ENCODE results near the gene MIDN. TPM values are rescaled to one million over a fixed set of nuclear protein-coding genes. Genes with fewer than 3 reads are reported as not detected.
"Not testable (repeated sequence)": the region's sequence is repeated elsewhere in the genome, so short reads cannot be mapped to it uniquely, and the experiment has no call there.

The MIDN gene
- total RNA-seq = 10 to 100 TPM; 45.3 to 50.0 TPM

- ChIA-PET POLR2A (interaction anchor here (1.0 kb wide), 2 partner anchors 18 to 21 kb away, joined by 3 to 5 read pairs; partner anchors contain the start of gene CIRBP), CTCF (no interaction called here)
Observed at GRCh38 chr19:1248139-1248785, at the start of gene MIDN. Gene MIDN, plus strand, starts transcription at chr19:1248583. Its CDS starts 1,714 bp downstream, at chr19:1250297.

- POLR2A ChIA-PET = no interaction called here
- CTCF ChIA-PET = interaction anchor here (0.6 kb wide), 1 partner anchor 86 kb away, joined by 3 read pairs; no protein-coding TSS in a partner anchor
Observed at GRCh38 chr19:1199531-1199930, 48.9 kb upstream of the MIDN start.

GRCh38 chr19:1200614-1201013 is 47.8 kb upstream of the MIDN start:
- CTCF ChIA-PET, POLR2A ChIA-PET: not testable (repeated sequence)

GRCh38 chr19:1205114-1206099 is 43.0 kb upstream of the MIDN start, which contains the start of gene STK11:
Gene STK11, plus strand, starts transcription at chr19:1205778. Its CDS starts 1,136 bp downstream, at chr19:1206914.
- CTCF ChIA-PET = no interaction called here
- POLR2A ChIA-PET = no interaction called here

DNA sequence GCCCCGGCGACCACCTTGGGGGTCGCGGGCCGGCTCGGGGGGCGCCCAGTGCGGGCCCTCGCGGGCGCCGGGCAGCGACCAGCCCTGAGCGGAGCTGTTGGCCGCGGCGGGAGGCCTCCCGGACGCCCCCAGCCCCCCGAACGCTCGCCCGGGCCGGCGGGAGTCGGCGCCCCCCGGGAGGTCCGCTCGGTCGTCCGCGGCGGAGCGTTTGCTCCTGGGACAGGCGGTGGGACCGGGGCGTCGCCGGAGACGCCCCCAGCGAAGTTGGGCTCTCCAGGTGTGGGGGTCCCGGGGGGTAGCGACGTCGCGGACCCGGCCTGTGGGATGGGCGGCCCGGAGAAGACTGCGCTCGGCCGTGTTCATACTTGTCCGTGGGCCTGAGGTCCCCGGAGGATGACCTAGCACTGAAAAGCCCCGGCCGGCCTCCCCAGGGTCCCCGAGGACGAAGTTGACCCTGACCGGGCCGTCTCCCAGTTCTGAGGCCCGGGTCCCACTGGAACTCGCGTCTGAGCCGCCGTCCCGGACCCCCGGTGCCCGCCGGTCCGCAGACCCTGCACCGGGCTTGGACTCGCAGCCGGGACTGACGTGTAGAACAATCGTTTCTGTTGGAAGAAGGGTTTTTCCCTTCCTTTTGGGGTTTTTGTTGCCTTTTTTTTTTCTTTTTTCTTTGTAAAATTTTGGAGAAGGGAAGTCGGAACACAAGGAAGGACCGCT is 42.1 kb upstream of the MIDN start:
- ChIA-PET POLR2A (interaction anchor here (0.5 to 1.2 kb wide), 2 partner anchors 12 to 74 kb away, joined by 4 read pairs; no protein-coding TSS in a partner anchor), CTCF (interaction anchor here (0.7 kb wide), 1 partner anchor 166 kb away, joined by 3 read pairs; no protein-coding TSS in a partner anchor)

DNA sequence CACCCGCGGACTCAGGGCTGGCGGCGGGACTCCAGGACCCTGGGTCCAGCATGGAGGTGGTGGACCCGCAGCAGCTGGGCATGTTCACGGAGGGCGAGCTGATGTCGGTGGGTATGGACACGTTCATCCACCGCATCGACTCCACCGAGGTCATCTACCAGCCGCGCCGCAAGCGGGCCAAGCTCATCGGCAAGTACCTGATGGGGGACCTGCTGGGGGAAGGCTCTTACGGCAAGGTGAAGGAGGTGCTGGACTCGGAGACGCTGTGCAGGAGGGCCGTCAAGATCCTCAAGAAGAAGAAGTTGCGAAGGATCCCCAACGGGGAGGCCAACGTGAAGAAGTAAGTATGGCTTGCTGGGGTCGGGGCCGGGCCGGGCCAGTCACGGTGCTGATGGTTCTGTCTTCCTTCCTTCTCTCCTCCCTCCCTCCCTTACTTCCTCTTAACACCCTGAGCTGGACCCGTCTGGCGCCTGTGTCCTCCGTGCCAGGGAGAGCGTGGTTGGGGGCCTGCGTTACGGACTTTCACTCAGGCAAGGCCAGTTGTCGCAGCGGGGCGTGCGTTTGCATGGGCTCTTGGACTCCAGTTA is 41.4 kb upstream of the MIDN start:
- CTCF ChIA-PET = interaction anchor here (0.7 kb wide), 1 partner anchor 166 kb away, joined by 3 read pairs; no protein-coding TSS in a partner anchor
- POLR2A ChIA-PET = interaction anchor here (0.5 to 1.2 kb wide), 2 partner anchors 12 to 74 kb away, joined by 4 read pairs; no protein-coding TSS in a partner anchor

DNA sequence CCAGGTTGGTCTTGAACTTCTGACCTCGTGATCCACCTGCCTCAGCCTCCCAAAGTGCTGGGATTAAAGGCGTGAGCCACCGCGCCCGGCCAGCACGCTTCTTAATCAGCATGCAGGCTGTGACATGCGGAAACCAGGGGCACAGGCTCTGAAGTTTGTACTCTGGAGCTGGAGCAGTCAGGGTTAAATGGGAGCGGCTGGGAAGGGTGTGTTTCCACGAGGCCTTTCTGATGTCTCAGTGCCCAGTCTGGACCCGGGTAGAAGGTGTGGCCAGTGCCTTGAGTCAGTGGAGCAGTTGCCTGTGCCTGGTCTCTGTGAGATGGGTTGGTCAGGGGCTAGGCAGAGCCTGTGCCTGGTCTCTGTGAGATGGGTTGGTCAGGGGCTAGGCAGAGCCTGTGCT is 39.6 kb upstream of the MIDN start:
- CTCF ChIA-PET = interaction anchor here (0.7 to 1.3 kb wide), 3 partner anchors 14 to 1185 kb away, joined by 3 to 5 read pairs (median 4); no protein-coding TSS in a partner anchor
- POLR2A ChIA-PET = not testable (repeated sequence)

- ChIA-PET CTCF (interaction anchor here (0.5 to 1.2 kb wide), 2 partner anchors 16 to 70 kb away, joined by 3 to 4 read pairs; no protein-coding TSS in a partner anchor), POLR2A (no interaction called here)
Observed at GRCh38 chr19:1210227-1210538, 38.2 kb upstream of the MIDN start.

GRCh38 chr19:1211494-1212234 is 36.7 kb upstream of the MIDN start:
- ChIA-PET POLR2A (interaction anchor here (0.6 to 0.7 kb wide), 2 partner anchors 19 to 59 kb away, joined by 3 to 15 read pairs; no protein-coding TSS in a partner anchor), CTCF (interaction anchor here (1.0 kb wide), 1 partner anchor 210 kb away, joined by 3 read pairs; no protein-coding TSS in a partner anchor)

DNA sequence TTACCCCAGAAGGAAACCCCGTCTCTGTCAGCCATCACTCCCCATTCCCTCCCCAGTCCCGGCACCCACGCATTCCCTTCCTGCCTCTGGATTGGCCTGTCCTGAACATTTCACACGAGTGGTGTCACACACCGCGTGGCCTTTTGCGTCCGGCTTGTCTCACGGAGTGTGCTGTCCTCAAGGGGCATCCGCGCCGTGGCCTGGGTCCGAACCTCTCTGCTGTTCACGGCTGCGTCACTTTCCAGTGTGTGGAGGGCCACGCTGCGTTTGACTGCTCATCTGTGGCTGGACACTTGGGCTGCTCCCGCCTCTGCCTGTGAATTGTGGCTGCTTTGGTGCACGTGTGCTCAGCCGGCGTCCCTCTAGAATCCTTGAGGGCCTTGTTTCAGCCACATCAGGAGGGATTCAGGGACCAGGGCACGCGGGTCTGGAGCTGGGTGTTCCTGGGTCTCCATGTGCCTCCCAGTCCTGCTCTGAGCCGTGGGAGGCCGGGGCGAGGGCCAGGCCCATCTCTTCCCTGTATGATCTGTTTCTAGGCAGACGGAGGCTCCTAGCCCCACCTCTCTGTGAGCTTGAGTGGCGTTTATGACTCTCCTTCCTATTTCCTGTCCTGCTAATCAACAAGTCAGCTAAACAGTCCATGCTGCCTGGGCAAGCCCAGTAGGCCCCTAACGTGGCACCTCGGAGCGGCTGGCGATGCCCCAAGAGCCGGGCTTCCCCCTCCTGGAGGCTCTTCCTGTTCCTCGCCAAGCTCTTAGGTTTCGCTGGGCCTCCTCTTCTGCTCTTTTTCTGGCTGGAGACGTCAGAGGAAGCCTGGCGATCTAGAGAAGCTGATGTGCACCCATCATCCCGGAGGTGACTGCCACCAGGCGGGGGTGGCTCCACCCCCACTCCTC is 34.7 kb upstream of the MIDN start:
- ChIA-PET CTCF (interaction anchor here (0.5 to 1.9 kb wide), 3 partner anchors 31 to 149 kb away, joined by 3 to 5 read pairs (median 3); no protein-coding TSS in a partner anchor), POLR2A (interaction anchor here (0.6 kb wide), 1 partner anchor 135 kb away, joined by 3 read pairs; no protein-coding TSS in a partner anchor)

GRCh38 chr19:1214299-1214861 is 34.0 kb upstream of the MIDN start:
- POLR2A ChIA-PET = interaction anchor here (0.6 kb wide), 1 partner anchor 135 kb away, joined by 3 read pairs; no protein-coding TSS in a partner anchor

DNA sequence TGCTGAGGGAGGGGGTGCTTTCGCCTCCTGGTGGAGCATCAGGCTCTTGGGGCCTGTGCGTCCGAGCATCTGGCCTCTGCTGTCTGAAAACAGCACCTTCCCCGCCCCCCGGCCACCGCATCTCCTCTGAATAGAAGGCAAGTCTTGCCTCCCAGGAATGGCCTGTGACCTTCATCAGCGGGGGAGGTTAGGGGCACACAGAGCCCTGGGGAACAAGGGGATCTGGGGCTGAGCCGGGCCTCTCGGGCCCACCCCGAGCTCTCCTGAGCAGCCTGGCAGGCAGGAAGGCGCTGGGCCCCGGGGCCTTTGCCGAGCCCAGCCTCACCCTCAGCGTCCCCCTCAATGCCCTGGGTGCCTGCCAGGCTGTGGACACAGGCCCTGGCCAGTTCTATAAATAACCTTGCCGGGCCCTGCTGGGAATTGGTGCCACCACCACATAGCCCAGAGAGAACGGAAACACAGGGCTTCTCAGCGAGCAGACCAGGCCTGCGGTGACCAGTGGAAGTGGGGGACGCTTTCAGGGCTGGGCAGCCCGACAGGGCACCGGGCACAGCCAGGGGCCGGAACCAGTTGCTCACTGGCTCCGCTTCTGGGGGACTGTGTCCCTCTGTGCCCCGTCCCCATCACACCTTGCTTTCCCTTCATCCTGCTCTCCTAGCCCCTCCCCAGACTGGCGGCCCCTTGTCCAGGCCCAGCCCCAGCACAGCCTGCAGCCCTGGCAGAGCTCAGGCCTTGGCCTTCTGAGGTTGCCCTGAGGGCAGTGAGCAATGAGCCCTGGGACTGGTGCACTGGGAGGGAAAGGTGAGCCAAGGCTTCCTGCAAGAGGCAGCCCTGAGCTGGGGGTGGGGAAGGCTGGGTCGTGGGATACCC is 33.3 kb upstream of the MIDN start:
- ChIA-PET CTCF (interaction anchor here (0.6 to 1.9 kb wide), 3 partner anchors 23 to 214 kb away, joined by 3 to 5 read pairs (median 4); no protein-coding TSS in a partner anchor), POLR2A (no interaction called here)

More at GRCh38 chr19:1214299-1214861, 34.0 kb upstream of the MIDN start:
- CTCF ChIA-PET = interaction anchor here (0.5 to 1.9 kb wide), 3 partner anchors 30 to 150 kb away, joined by 3 to 5 read pairs (median 3); no protein-coding TSS in a partner anchor

GRCh38 chr19:1216756-1217155 is 31.6 kb upstream of the MIDN start:
- POLR2A ChIA-PET = no interaction called here
- CTCF ChIA-PET = interaction anchor here (0.7 to 1.3 kb wide), 4 partner anchors 18 to 170 kb away, joined by 3 to 4 read pairs (median 3); no protein-coding TSS in a partner anchor

GRCh38 chr19:1217366-1217765 is 31.0 kb upstream of the MIDN start:
- CTCF ChIA-PET = interaction anchor here (0.7 to 1.4 kb wide), 5 partner anchors 17 to 169 kb away, joined by 3 to 4 read pairs (median 3); partner anchors contain the start of gene ATP5F1D
- POLR2A ChIA-PET = no interaction called here
